Omental fat pad (tissue), 4 donors: ENCODE measurements around the gene ACACB. TPM values are rescaled to one million over a fixed set of nuclear protein-coding genes. Genes with fewer than 3 reads are reported as not detected.

Experiments used
- ATAC-seq: fragments of 150-250 bp; one replicate; pipeline ENCODE4 v1.9.1; 2016; ENCODE audit warnings: mild to moderate bottlenecking, moderate library complexity; ENCODE audit not compliant: low FRiP score
- DNase-seq: peaks from one replicate; pipeline ENCODE4 v3.0.0-alpha.2; 2019; ENCODE audit warnings: low spot score
- total RNA-seq, 4 donors: library from RNA; depleted of rRNA; stranded (reverse); fragments of >200 nt; gene quantifications; one replicate each; pipeline ENCODE4 v1.1.0, GENCODE V29; 2016
- TF ChIP-seq, protein P1 (sequence below), 3 donors: fragments of 450-650 bp; IDR thresholded peaks; one replicate each; pipeline ENCODE4 v1.5.1; 2016 to 2017; ENCODE audit warnings: antibody characterized with exemption in 3 of 3, mild to moderate bottlenecking in 3 of 3, moderate library complexity in 2 of 3

ACACB gene
- total RNA-seq, 4 donors from 2014 or later, result 727 to 1,594 (median 1,364) TPM

DNA sequence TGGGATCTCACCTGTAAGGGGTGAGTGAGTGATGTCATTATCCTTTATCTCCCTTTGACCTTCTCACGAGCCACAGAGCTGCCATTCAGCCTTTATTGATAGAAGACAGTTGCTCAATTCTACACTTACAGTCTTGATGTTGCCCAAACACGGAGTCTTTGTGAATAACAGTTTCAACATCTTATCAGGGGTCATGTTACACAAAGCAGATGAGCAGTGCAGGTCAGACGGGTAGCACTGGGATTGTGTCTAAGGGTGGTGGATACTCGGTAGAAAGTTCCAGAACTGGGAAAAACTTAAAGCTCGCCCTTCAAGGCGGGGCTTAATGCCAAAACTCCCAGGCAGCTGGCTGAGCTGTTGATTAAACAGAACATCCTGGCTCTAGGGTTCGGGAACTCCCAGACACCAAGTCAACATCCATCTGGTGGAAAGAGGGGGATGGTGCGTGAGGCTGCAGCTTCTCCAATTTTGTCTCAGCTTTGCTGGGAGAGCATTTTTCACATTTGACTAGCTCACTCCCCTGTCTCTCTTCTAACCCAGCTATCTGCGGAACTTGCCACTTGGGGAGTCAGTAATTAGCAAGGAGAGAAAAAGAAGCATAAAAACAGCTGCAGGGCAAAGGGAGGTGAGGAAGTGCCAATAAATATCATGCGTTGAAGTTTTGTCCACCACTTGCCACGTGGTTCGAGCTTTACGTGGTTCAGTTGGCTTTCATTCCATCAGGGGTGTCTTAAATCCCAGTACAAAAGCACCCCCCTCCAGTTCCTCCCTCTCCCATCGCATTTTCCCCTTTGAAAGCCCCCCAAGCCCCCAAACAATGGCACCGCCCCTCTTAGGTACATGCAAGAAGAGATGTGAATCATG, 161.7 kb downstream of the ACACB start:
- peak; percentile 77 for ATAC-seq
- DNase-seq, result no peak
- TF ChIP-seq, protein P1, sequence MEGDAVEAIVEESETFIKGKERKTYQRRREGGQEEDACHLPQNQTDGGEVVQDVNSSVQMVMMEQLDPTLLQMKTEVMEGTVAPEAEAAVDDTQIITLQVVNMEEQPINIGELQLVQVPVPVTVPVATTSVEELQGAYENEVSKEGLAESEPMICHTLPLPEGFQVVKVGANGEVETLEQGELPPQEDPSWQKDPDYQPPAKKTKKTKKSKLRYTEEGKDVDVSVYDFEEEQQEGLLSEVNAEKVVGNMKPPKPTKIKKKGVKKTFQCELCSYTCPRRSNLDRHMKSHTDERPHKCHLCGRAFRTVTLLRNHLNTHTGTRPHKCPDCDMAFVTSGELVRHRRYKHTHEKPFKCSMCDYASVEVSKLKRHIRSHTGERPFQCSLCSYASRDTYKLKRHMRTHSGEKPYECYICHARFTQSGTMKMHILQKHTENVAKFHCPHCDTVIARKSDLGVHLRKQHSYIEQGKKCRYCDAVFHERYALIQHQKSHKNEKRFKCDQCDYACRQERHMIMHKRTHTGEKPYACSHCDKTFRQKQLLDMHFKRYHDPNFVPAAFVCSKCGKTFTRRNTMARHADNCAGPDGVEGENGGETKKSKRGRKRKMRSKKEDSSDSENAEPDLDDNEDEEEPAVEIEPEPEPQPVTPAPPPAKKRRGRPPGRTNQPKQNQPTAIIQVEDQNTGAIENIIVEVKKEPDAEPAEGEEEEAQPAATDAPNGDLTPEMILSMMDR (IDR thresholded peaks at IDR 0.05), result no peak

DNA sequence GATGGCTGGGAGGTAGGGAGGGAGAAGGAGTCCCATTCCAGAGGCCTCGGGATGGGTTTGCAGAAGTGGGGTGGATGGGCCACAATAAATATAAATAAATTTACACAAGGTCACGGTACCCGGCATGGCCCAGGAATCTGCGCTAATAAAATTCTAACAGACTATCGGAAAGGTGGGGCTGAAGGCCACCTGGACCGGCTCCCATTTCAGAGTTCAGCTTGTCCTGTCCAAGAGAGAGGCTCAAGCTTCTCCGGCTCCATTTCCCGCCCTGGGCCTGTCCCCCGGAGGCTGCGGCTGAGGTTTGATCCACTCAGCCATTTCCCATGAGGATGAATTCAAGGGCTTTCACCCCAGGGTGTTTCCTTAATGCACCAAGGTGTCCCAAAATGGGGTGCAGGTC, 162.5 kb downstream of the ACACB start:
- ATAC-seq (no peak), DNase-seq (no peak)
- TF ChIP-seq, protein P1 (IDR thresholded peaks at IDR 0.05), result no peak

DNA sequence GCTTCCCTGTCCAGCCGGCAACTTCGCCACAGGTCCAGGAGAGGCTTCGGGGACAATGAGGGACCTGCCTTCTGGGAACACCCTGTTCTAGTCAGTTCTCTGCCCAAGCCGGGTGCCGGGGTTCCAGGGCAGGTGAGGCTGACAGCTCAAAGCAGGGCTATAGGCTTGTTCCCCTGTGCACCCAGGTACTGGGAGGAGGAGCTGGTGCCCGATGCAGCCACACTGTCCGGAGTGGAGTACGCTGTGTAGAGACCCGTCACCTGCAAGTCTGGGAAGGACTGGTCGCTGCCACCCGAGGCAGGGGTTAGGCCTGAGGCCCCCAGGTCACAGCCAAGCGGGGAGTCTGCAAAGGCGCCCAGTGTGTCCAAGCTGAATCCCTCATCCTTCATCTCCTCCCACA, 163.1 kb downstream of the ACACB start:
- ATAC-seq (no peak), DNase-seq (no peak)
- TF ChIP-seq, protein P1 (IDR thresholded peaks at IDR 0.05), result no peak

DNA sequence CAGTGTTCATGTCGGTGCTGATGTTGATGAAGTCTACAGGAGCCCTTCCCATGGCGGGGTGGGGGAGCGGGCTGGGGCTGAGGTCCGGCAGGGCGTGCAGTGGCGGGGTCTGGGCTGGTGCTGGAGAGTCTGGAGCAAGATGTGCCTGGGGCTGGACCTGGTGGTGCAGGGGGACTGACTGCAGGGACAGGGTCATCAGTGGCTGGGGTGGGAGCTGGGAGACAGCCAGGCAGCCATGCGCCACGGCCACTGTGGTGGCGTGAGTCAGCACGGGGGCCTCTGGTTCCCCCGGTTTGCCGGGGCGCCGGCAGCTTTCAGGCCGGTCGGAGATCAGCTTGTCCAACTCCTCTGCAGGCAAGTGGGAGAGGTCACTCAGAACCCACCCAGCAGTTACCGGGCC, 165.1 kb downstream of the ACACB start:
- DNase-seq (no peak), ATAC-seq (no peak)
- TF ChIP-seq, protein P1 (IDR thresholded peaks at IDR 0.05), result no peak

DNA sequence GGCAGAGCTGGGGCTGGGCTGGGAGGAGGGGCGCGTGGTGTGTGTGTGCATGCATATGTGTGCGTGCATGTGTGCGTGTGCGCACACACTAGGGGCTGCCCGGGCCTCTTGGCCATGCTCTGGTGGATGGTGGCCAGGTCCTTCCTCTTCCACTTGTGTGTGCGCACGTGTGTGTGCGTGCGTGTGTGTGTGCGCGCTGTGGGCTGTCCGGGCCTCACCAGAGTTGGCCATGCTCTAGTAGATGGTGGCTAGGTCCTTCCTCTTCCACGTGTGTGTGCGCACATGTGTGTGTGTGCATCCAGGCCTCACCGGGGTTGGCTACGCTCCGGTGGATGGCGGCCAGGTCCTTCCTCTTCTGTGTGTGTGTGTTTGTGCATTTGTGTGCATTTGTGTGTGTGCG, 168.0 kb downstream of the ACACB start:
- ATAC-seq (no peak), DNase-seq (no peak)
- TF ChIP-seq, protein P1 (IDR thresholded peaks at IDR 0.05), result no peak

DNA sequence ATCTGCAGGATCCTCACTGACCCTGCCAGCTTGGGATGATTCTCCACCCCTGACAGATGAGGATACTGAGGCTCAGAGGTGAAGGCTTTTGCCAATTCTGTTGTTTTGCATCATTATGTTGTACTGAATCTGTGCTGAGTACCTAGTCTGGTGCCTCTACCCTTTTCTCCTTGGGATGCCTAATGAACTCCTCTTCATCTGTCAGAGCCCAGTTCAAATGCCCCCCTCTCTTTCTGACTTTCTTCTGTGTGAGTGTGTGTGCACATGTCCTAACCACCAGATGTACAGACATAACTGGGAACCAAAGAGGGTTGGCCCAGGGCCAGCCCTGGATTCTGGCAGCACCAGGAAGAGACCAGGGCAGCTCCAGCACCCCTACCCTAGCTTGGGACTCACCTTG, 169.9 kb downstream of the ACACB start:
- DNase-seq (no peak), ATAC-seq (no peak)
- TF ChIP-seq, protein P1 (IDR thresholded peaks at IDR 0.05), result no peak

DNA sequence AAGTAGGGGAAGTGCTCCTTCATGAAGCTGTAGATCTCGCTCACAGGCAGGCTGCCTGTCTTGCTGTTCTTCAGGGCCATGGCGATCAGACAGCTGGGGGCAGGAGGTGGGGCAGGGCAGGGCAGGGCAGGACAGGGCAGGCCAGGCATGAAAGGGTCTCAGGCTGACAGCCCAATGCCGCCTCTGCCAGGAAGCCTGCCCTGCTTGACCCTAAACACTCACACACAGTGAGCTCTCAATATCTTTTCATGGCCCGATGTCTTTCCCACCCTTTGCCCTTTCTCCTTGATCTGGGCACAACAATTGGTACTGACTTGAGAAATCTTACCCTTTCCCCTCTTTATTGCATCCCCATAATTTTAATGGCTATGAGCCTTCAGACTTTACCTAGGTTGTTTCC, 170.3 kb downstream of the ACACB start:
- no peak for ATAC-seq
- TF ChIP-seq, protein P1 (IDR thresholded peaks at IDR 0.05), result no peak
- DNase-seq, result no peak
